K562 (cell line): Measurements from ENCODE around the gene AASS. TPM values are rescaled to one million over a fixed set of nuclear protein-coding genes. Genes with fewer than 3 reads are reported as not detected.

ENCODE experiments used
- ATAC-seq: fragments of 200-7000 bp; cut with Tn5 transposase; 3 replicates; pipeline ENCODE4 v1.9.1; 2020; ENCODE audit warnings: moderate library complexity
- Bru-seq: library from RNA; stranded (reverse); fragments of 400-500 nt; gene quantifications from one replicate; lab custom pipeline; 2021; lab: Mats Ljungman, UMichigan
- BruChase-seq, 2 experiments: library from RNA; stranded (reverse); fragments of 400-500 nt; gene quantifications; one replicate each; lab custom pipeline; 2021; lab: Mats Ljungman, UMichigan
- BruUV-seq: library from RNA; stranded (reverse); fragments of 400-500 nt; replicated peaks from 2 replicates; lab custom pipeline; 2021; lab: Mats Ljungman, UMichigan
- CTCF ChIA-PET: fragments of 300-600 bp; formaldehyde crosslinking; extraction: SDS; loops from one replicate; lab custom pipeline; 2021; ENCODE audit warnings: low intra/inter-chr PET ratio; lab: Yijun Ruan, JAX
- POLR2A ChIA-PET: fragments of 300-600, 350-650 bp; sonication (Branson Sonifier 250); formaldehyde crosslinking; extraction: SDS; loops from one replicate; lab custom pipeline; 2021; ENCODE audit warnings: antibody characterized with exemption, inconsistent platforms; lab: Yijun Ruan, JAX
- DNase-seq, 4 experiments: peaks; one replicate each; pipeline versions ENCODE4 v3.0.0 to v3.0.0-alpha.2; 2011 to 2018; ENCODE audit warnings: low spot score in 3 of 4, mixed read lengths in 3 of 4; ENCODE audit errors: extremely low read depth in 1 of 4
- FAIRE-seq: peaks from 2 replicates; lab custom pipeline; 2011; peaks lifted over from hg19 to GRCh38; lab: Jason Lieb, UNC
- H2AFZ ChIP-seq: 2 replicates; pipeline ENCODE4 v1.6.0; 2011; ENCODE audit warnings: low read depth, low read length, control low read depth, inconsistent platforms
- H3K27ac ChIP-seq: fragments of 200-600 bp; 3 replicates; pipeline ENCODE4 v1.8.0; 2011; ENCODE audit warnings: low read depth, mild to moderate bottlenecking, control low read depth, inconsistent platforms, low read length, moderate library complexity, mixed read lengths; ENCODE audit errors: extremely low read depth
- H3K27me3 ChIP-seq, 2 experiments: fragments of 300-600 bp in 1 of 2; 2 replicates in 1 of 2; 3 replicates in 1 of 2; pipeline versions ENCODE4 v1.6.0 to v1.8.0; 2011; ENCODE audit warnings: inconsistent platforms in 2 of 2, low read length in 2 of 2, mild to moderate bottlenecking in 1 of 2, mixed read lengths in 1 of 2, moderate library complexity in 1 of 2; ENCODE audit not compliant: control insufficient read depth in 2 of 2, insufficient read depth in 2 of 2
- H3K36me3 ChIP-seq: fragments of 300-600 bp; 3 replicates; pipeline ENCODE4 v1.8.0; 2011; ENCODE audit warnings: mild to moderate bottlenecking, low read length, inconsistent platforms; ENCODE audit not compliant: control insufficient read depth, insufficient read depth
- H3K4me1 ChIP-seq, 2 experiments: fragments of 200-600 bp in 1 of 2; replicated peaks in 1 of 2; 2 replicates in 1 of 2; 3 replicates in 1 of 2; pipeline versions ENCODE4 v1.5.1 to v1.8.0; 2011; ENCODE audit warnings: inconsistent platforms in 2 of 2, low read length in 2 of 2, mild to moderate bottlenecking in 1 of 2, mixed read lengths in 1 of 2, moderate library complexity in 1 of 2; ENCODE audit not compliant: control insufficient read depth in 2 of 2, insufficient read depth in 2 of 2
- H3K4me2 ChIP-seq: 2 replicates; pipeline ENCODE4 v1.6.1; 2011; ENCODE audit warnings: low read length, control low read depth, inconsistent platforms, mixed read lengths; ENCODE audit not compliant: insufficient read depth
- H3K4me3 ChIP-seq: fragments of 200-600 bp; sonication (generic), shearing (Covaris generic); 2 replicates; pipeline ENCODE4 v1.5.1; 2016; ENCODE audit warnings: control low read depth, inconsistent platforms
- H3K79me2 ChIP-seq: fragments of 200-600 bp; 3 replicates; pipeline ENCODE4 v1.8.0; 2011; ENCODE audit warnings: low read length, inconsistent platforms; ENCODE audit not compliant: control insufficient read depth, insufficient read depth
- H3K9ac ChIP-seq, 2 experiments: 2 replicates each; pipeline versions ENCODE4 v1.6.0 to v1.6.1; 2011; ENCODE audit warnings: low read depth in 2 of 2, low read length in 2 of 2, control low read depth in 1 of 2, inconsistent platforms in 1 of 2, mild to moderate bottlenecking in 1 of 2, mixed read lengths in 1 of 2; ENCODE audit not compliant: insufficient read depth in 1 of 2
- H3K9me1 ChIP-seq: one replicate; pipeline ENCODE4 v1.6.0; 2011; ENCODE audit warnings: inconsistent platforms, mild to moderate bottlenecking, low read length, moderate library complexity; ENCODE audit not compliant: control insufficient read depth, insufficient read depth
- H3K9me3 ChIP-seq: replicated peaks from 2 replicates; pipeline ENCODE4 v1.5.1; 2011; ENCODE audit warnings: low read depth, low read length, inconsistent platforms; ENCODE audit not compliant: control insufficient read depth, insufficient read depth
- H4K20me1 ChIP-seq: replicated peaks from 2 replicates; pipeline ENCODE4 v1.6.1; 2011; ENCODE audit warnings: low read length, inconsistent platforms, mixed read lengths; ENCODE audit not compliant: control insufficient read depth, insufficient read depth
- ATF1 ChIP-seq, 2 experiments: fragments of 450-650 bp in 1 of 2; IDR thresholded peaks; 2 replicates each; pipeline ENCODE4 v1.6.1; 2016; ENCODE audit warnings: missing compliant biosample characterization in 1 of 2, missing genetic modification characterization in 1 of 2
- ATF7 ChIP-seq: fragments of 450-650 bp; IDR thresholded peaks from 2 replicates; pipeline ENCODE4 v1.7.1; 2014; ENCODE audit warnings: mild to moderate bottlenecking, moderate library complexity
- C11orf30 ChIP-seq: fragments of 450-650 bp; IDR thresholded peaks from 2 replicates; pipeline ENCODE4 v1.6.1; 2016; ENCODE audit warnings: low read depth, mild to moderate bottlenecking
- CCAR2 ChIP-seq: fragments of 200-400 bp; formaldehyde crosslinking; IDR thresholded peaks from 2 replicates; pipeline ENCODE4 v1.6.1; 2017; ENCODE audit warnings: mild to moderate bottlenecking, low read depth, low read length
- CEBPB ChIP-seq: fragments of 450-650 bp; IDR thresholded peaks from 2 replicates; pipeline ENCODE4 v1.6.1; 2016; ENCODE audit warnings: missing genetic modification characterization, missing compliant biosample characterization
- CHCHD3 ChIP-seq: fragments of 250-450 bp; sonication (Bioruptor Pico); IDR thresholded peaks from 2 replicates; pipeline ENCODE4 v2.1.2; 2022; ENCODE audit warnings: mild to moderate bottlenecking
- CREM ChIP-seq: IDR thresholded peaks from 2 replicates; pipeline ENCODE4 v1.6.1; 2014; ENCODE audit warnings: antibody characterized with exemption, low read depth
- NCOA2 ChIP-seq, 2 experiments: fragments of 450-650 bp; IDR thresholded peaks; 2 replicates each; pipeline ENCODE4 v1.6.1; 2018; ENCODE audit warnings: mild to moderate bottlenecking in 2 of 2, moderate library complexity in 1 of 2; ENCODE audit not compliant: partially characterized antibody in 2 of 2
- RAD21 ChIP-seq, 2 experiments: fragments of 250-450 bp in 1 of 2; fragments of 450-650 bp in 1 of 2; sonication (Bioruptor Pico) in 1 of 2; formaldehyde crosslinking in 1 of 2; IDR thresholded peaks in 1 of 2; conservative IDR thresholded peaks in 1 of 2; 2 replicates each; pipeline versions ENCODE4 v1.4.0 to v1.8.0; 2020 to 2022; ENCODE audit warnings: mild to moderate bottlenecking in 2 of 2, moderate library complexity in 1 of 2
- ZBTB12 ChIP-seq: fragments of 250-450 bp; sonication (Bioruptor Pico); IDR thresholded peaks from 2 replicates; pipeline ENCODE4 v1.4.0; 2020
- ZNF232 ChIP-seq: sonication (generic); formaldehyde crosslinking; IDR thresholded peaks from 2 replicates; pipeline ENCODE4 v1.8.0; 2022; ENCODE audit warnings: mild to moderate bottlenecking, missing genetic modification reagents
- ZNF586 ChIP-seq: fragments of 450-650 bp; formaldehyde crosslinking; conservative IDR thresholded peaks from 2 replicates; pipeline ENCODE4 v1.4.0; 2020; ENCODE audit warnings: mild to moderate bottlenecking, moderate library complexity
- WGBS: fragments of 100-300 bp; shearing (Covaris generic); methylation state at CpG from one replicate; pipeline ENCODE4 v1.1.6; 2016; ENCODE audit warnings: low coverage, mixed read lengths; ENCODE audit not compliant: insufficient coverage; ENCODE audit errors: missing lambda C conversion rate; 5-methylcytosine and 5-hydroxymethylcytosine counted together
- in situ Hi-C: fragments of 300-500 bp; cut with MboI; formaldehyde crosslinking; loops from 4 replicates; pipeline ENCODE4 v1.15.0; 2018; ENCODE audit warnings: inconsistent platforms, mixed read lengths
- intact Hi-C: fragments of 100-400 bp; cut with micrococcal nuclease; formaldehyde crosslinking; loops from 2 replicates; pipeline ENCODE4 v1.14.2; 2022
- long read RNA-seq, 3 experiments: library from polyadenylated mRNA in 2 of 3; library from RNA in 1 of 3; unstranded in 2 of 3; stranded (forward) in 1 of 3; transcript quantifications; one replicate each; pipeline ENCODE4 v2.0.0, GENCODE V29; 2019 to 2022
- polyA minus RNA-seq, 3 experiments: library from RNA; depleted of rRNA, polyadenylated mRNA; stranded (reverse); fragments of >200 nt; gene quantifications; 2 replicates each; pipeline ENCODE4 v1.2.3, GENCODE V29; 2011
- polyA plus RNA-seq, 8 experiments: library from polyadenylated mRNA; depleted of rRNA in 4 of 8; stranded (reverse) in 5 of 8; unstranded in 3 of 8; fragments of >200 nt; fragmentation: Nextera tagmentation in 2 of 8; fragmentation: Illumina TruSeq in 1 of 8; extraction: Ambion mirVana in 2 of 8; extraction: Trizol in 1 of 8; gene quantifications; 2 replicates each; pipeline versions ENCODE4 v1.2.1 to v1.2.3, GENCODE V29; 2011 to 2014; ENCODE audit warnings: inconsistent platforms in 1 of 8, missing spikeins in 1 of 8
- total RNA-seq, 7 experiments: library from RNA; depleted of rRNA in 6 of 7; stranded (reverse); fragments of >200 nt in 6 of 7; fragmentation: Illumina TruSeq in 2 of 7; extraction: Trizol in 2 of 7; gene quantifications; 2 replicates each; pipeline versions ENCODE4 v1.2.1 to v1.2.3, GENCODE V29; 2011 to 2021; ENCODE audit warnings: low replicate concordance in 1 of 7
- TF ChIP-seq, protein P1 (sequence below): fragments of 450-650 bp; IDR thresholded peaks from 2 replicates; pipeline ENCODE4 v1.7.0; 2016; ENCODE audit warnings: borderline replicate concordance

Gene AASS
- total RNA-seq (2011; cell fraction: chromatin; rRNA removed; ENCODE audit: low replicate concordance): 0.28 TPM in 1 of 2 replicates, not detected in the other
- not detected in 2 replicates for total RNA-seq (2011; cell fraction: nucleolus; rRNA removed)
- not detected in 2 replicates for total RNA-seq (2011; cell fraction: nucleoplasm; rRNA removed)
- total RNA-seq (2014; rRNA removed): not detected in 2 replicates
- total RNA-seq (2014; rRNA removed; fragmentation: Illumina TruSeq; extraction: Trizol): not detected in 2 replicates
- total RNA-seq (2015; rRNA removed; fragmentation: Illumina TruSeq; extraction: Trizol): 0.08 TPM in 1 of 2 replicates, not detected in the other
- total RNA-seq (2021): 0.25 and 0.38 TPM in 2 replicates
- polyA plus RNA-seq (2011; rRNA removed): 0.04 TPM in 1 of 2 replicates, not detected in the other
- polyA plus RNA-seq (2011; cell fraction: cytosol; rRNA removed): not detected in 2 replicates
- polyA plus RNA-seq (2011; cell fraction: nucleus; rRNA removed): 0.30 TPM in 1 of 2 replicates, not detected in the other
- polyA plus RNA-seq (2012): 0.05 and 0.07 TPM in 2 replicates
- polyA plus RNA-seq (2014; fragmentation: Illumina TruSeq; extraction: Trizol): 0.07 TPM in 1 of 2 replicates, not detected in the other
- polyA plus RNA-seq (2014; fragmentation: Nextera tagmentation; extraction: Ambion mirVana): not detected
- not detected in 2 replicates for polyA plus RNA-seq (2014; rRNA removed)
- 0.18 TPM in 1 of 2 replicates, not detected in the other for polyA minus RNA-seq (2011; rRNA and poly(A)+ RNA removed)
- polyA minus RNA-seq (2011; cell fraction: cytosol; rRNA and poly(A)+ RNA removed): not detected in 2 replicates
- polyA minus RNA-seq (2011; cell fraction: nucleus; rRNA and poly(A)+ RNA removed): 0.13 TPM in 1 of 2 replicates, not detected in the other
- Bru-seq, nascent RNA: percentile 15 among the genes with signal in this experiment
- percentile 18 among the genes with signal in this experiment for BruChase-seq, experiment 1, labeled RNA remaining after a 2-hour chase
- BruChase-seq, experiment 2, labeled RNA remaining after a 6-hour chase: percentile 18 among the genes with signal in this experiment
- long read RNA-seq, experiment 1: 0 reads
- long read RNA-seq, experiment 2: 0 reads
- long read RNA-seq, experiment 3: 0 reads

DNA sequence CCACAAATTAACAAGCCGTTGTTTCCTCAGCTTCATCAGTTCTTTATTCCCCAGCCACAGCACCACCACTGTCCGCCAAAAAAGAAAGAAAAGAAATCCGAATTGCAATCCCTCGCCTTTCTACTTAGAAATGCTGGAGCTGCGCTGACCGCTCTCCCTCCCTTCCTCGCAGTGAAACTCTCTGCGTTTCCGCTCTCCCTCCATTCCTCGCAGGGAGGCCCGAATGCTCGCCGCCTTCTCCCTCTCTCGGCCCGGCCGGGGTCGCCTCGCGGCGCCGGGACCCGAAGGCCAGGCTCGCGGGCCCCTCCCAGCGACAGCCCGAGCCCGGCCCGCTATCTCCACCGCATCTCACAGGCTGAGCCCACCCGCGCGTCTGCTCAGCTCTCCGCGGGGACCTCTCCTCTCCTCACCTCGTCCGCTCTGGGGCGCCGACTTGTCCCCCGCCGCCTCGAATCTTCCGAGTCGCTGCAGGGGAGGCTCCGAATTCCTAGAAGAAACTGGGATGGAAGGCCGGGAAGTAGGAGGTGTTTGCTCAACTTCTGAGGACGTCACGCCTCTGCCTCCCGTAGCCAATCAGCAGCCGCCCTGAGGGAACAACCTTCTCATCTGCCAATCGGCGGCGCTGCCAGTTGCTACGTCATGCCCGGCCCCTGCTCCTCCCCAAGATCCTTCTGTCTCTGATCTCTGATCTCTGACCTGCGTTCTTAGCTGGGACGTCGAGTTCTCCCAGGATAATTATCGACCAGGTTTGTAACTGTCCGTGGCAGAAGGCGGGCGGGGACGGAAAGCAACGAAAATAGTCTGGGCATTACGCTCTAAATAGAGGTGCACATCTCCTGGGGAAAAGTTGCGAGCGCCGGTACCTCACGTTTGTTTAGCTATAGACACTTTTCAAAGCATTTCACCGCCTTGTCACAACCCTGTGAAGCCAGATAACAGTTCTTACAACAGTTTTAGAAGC is at the start of gene AASS:
Gene AASS, minus strand, starts transcription at position 499 of the 961 bp plus-strand sequence. CDS start 10,523 bp downstream, outside the sequence.
- ATAC-seq (peak; percentile 84), FAIRE-seq (no peak), DNase-seq (peak; percentile 44 to 67 (median 58))
- Histone ChIP-seq H3K9me3 (no peaks in the 10 kb centered on the region; the same call in 1 of the 2 replicates), H3K4me1 (peaks cover 0 to 5% of the 10 kb centered on the region in 2 experiments; a peak in 1 of 5 replicates), H3K36me3 (no peaks in the 10 kb centered on the region), H3K9ac (no peak within 1 kb of the TSS), H3K9me1 (no peaks in the 10 kb centered on the region), H3K79me2 (no peaks in the 10 kb centered on the region), H3K27me3 (no peaks in the 10 kb centered on the region), H2AFZ (peak within 1 kb of the TSS; percentile 22; the same call in 1 of the 2 replicates), H3K27ac (no peak within 1 kb of the TSS), H4K20me1 (no peaks in the 10 kb centered on the region), H3K4me2 (peak within 1 kb of the TSS; percentile 14; the same call in 1 of the 2 replicates), H3K4me3 (peak within 1 kb of the TSS; percentile 17; the same call in 1 of the 2 replicates)
- ChIA-PET POLR2A (interaction anchor here (0.7 to 1.2 kb wide), 2 partner anchors 12 to 658 kb away, joined by 3 to 4 read pairs; no protein-coding TSS in a partner anchor), CTCF (no interaction called here)
- WGBS: 4% methylated on average over 68 of the region's 69 CpGs
- intact Hi-C loops: no loop called here
- in situ Hi-C loops: no loop called here
- BruUV-seq: no TSS peak
- no peak for TF ChIP-seq C11orf30
- TF ChIP-seq ZNF232 (CRISPR knock-in tag): no peak
- TF ChIP-seq ATF7: no peak
- no peak for TF ChIP-seq ATF1 (CRISPR knock-in tag; IDR thresholded peaks at IDR 0.05)
- TF ChIP-seq ATF1 (tag; IDR thresholded peaks at IDR 0.05): peak; percentile 92
- 0 out of 2 replicates have a peak, but pooled peaks have one; percentile 19 for TF ChIP-seq CREM
- no peak for TF ChIP-seq CHCHD3 (CRISPR knock-in tag)
- TF ChIP-seq CEBPB: peak; percentile 28; the same call in 1 of the 2 replicates
- no peak for TF ChIP-seq CCAR2
- TF ChIP-seq ZBTB12: peak; percentile 85
- TF ChIP-seq, protein P1, sequence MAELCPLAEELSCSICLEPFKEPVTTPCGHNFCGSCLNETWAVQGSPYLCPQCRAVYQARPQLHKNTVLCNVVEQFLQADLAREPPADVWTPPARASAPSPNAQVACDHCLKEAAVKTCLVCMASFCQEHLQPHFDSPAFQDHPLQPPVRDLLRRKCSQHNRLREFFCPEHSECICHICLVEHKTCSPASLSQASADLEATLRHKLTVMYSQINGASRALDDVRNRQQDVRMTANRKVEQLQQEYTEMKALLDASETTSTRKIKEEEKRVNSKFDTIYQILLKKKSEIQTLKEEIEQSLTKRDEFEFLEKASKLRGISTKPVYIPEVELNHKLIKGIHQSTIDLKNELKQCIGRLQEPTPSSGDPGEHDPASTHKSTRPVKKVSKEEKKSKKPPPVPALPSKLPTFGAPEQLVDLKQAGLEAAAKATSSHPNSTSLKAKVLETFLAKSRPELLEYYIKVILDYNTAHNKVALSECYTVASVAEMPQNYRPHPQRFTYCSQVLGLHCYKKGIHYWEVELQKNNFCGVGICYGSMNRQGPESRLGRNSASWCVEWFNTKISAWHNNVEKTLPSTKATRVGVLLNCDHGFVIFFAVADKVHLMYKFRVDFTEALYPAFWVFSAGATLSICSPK: no peak
- no peak for TF ChIP-seq NCOA2 (IDR thresholded peaks at IDR 0.05; ENCODE audit: partially characterized antibody in 2 of 2)
- no peak for TF ChIP-seq ZNF586 (CRISPR knock-in tag)
- TF ChIP-seq RAD21 (CRISPR knock-in tag; conservative IDR thresholded peaks at IDR 0.05 in 1 of 2, IDR thresholded peaks at IDR 0.05 in 1 of 2): 0 out of 4 replicates have a peak, but pooled peaks of 1 of the 2 experiments have one; percentile 7
